Endothelial cell (in vitro differentiated cells): Measurements from ENCODE around the gene ROR2. TPM values are rescaled to one million over a fixed set of nuclear protein-coding genes. Genes with fewer than 3 reads are reported as not detected.

Experiments used
- DNase-seq: peaks from one replicate; pipeline ENCODE4 v3.0.0; 2021; ENCODE audit warnings: low spot score
- H3K27ac Mint-ChIP-seq: one replicate; pipeline ENCODE4 v1.8.0; 2021; ENCODE audit warnings: mixed read lengths, inconsistent platforms; ENCODE audit not compliant: unreplicated experiment
- H3K27me3 Mint-ChIP-seq: one replicate; pipeline ENCODE4 v1.8.0; 2021; ENCODE audit warnings: mild to moderate bottlenecking, moderate library complexity, mixed read lengths, inconsistent platforms; ENCODE audit not compliant: unreplicated experiment
- H3K36me3 Mint-ChIP-seq: one replicate; pipeline ENCODE4 v1.8.0; 2021; ENCODE audit warnings: mild to moderate bottlenecking, low read depth, mixed read lengths, inconsistent platforms; ENCODE audit not compliant: unreplicated experiment
- H3K4me1 Mint-ChIP-seq: one replicate; pipeline ENCODE4 v1.8.0; 2021; ENCODE audit warnings: mild to moderate bottlenecking, mixed read lengths, inconsistent platforms; ENCODE audit not compliant: unreplicated experiment
- H3K4me3 Mint-ChIP-seq: one replicate; pipeline ENCODE4 v1.8.0; 2021; ENCODE audit warnings: mild to moderate bottlenecking, mixed read lengths, inconsistent platforms; ENCODE audit not compliant: unreplicated experiment
- H3K9me3 Mint-ChIP-seq: one replicate; pipeline ENCODE4 v1.8.0; 2021; ENCODE audit warnings: mixed read lengths, inconsistent platforms; ENCODE audit not compliant: unreplicated experiment
- total RNA-seq: library from RNA; stranded (reverse); fragmentation: NEBNext Ultra II Directional; extraction: Animal tissue kit (Norgen Biotek cat#: 25700); gene quantifications from one replicate; pipeline ENCODE4 v1.2.1, GENCODE V29; 2021; ENCODE audit not compliant: unreplicated experiment
- TF ChIP-seq, protein P1 (sequence below): fragments of 200-600 bp; sonication (generic); IDR thresholded peaks from one replicate; pipeline ENCODE4 v1.5.0; 2021; ENCODE audit warnings: antibody characterized with exemption; ENCODE audit not compliant: unreplicated experiment

Gene ROR2
- total RNA-seq, 1 donor from 2014 or later: 3.5 TPM

DNA sequence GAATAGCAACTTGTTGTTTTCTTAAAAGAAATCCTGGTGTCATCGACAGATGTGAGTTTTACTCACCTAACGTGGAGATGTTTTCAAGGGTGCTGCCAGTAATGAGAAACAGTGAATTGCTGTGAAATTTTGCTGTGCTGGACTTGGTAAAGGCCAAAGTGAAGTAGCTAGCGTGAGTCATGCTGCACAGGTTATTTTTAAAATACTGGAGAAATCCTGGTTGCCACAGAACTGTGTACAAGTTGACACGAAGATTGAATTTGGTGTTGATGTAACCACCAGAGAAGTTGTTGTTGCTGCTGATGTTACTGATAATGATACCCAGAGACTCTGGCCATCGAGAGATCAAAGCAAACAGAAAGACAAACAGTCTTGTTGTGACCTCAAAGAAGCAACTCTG lies 338.4 kb downstream of the ROR2 start:
- Mint-ChIP-seq H3K27me3 (peaks cover 1% of the 10 kb centered on the region), H3K27ac (no peak overlapping the region)

DNA sequence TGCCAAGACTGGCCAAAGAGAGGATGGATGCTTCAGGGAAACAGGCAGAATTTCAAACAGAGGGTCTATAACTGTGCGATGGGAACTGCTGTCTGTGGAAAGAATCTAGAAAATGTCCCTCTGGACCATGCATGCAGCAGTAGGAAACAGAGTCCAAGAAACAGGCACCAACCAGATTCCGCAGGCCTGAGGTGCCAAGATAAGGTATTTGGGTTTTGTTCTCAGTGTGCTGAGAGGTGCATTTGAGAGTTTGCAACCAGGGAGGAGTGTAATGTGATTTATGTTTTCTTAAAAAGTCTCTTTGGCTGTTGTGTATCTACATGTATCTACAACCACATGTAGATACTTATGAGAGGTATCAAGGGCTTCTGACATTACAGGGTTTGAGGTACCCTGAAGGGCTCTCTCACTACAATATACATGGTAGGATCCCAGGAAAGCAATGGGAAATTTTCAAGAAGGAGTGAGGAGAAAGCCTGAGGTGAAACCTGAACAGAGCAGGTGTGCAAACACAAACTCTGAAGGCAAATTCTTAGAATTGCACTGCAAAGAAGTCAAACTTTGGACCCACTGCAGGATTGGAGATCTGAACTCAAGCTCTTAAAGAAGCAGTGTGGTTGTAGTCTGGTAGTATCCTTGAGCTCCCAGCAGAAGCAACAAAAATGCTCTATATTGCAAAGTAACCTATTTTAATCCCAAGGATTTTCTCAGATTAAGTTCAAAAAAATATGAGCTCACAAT lies 343.6 kb downstream of the ROR2 start:
- Mint-ChIP-seq H3K27me3 (no peaks in the 10 kb centered on the region), H3K4me3 (no peak overlapping the region), H3K9me3 (no peaks in the 10 kb centered on the region), H3K4me1 (no peaks in the 10 kb centered on the region), H3K36me3 (no peaks in the 10 kb centered on the region), H3K27ac (no peak overlapping the region)
- TF ChIP-seq, protein P1, sequence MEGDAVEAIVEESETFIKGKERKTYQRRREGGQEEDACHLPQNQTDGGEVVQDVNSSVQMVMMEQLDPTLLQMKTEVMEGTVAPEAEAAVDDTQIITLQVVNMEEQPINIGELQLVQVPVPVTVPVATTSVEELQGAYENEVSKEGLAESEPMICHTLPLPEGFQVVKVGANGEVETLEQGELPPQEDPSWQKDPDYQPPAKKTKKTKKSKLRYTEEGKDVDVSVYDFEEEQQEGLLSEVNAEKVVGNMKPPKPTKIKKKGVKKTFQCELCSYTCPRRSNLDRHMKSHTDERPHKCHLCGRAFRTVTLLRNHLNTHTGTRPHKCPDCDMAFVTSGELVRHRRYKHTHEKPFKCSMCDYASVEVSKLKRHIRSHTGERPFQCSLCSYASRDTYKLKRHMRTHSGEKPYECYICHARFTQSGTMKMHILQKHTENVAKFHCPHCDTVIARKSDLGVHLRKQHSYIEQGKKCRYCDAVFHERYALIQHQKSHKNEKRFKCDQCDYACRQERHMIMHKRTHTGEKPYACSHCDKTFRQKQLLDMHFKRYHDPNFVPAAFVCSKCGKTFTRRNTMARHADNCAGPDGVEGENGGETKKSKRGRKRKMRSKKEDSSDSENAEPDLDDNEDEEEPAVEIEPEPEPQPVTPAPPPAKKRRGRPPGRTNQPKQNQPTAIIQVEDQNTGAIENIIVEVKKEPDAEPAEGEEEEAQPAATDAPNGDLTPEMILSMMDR: no peak
- no peak for DNase-seq

More for the DNA sequence above, 338.4 kb downstream of the ROR2 start:
- no peaks in the 10 kb centered on the region for H3K9me3 Mint-ChIP-seq
- no peaks in the 10 kb centered on the region for H3K36me3 Mint-ChIP-seq
- H3K4me1 Mint-ChIP-seq: peaks cover 2% of the 10 kb centered on the region
- no peak for DNase-seq
- H3K4me3 Mint-ChIP-seq: no peak overlapping the region
- TF ChIP-seq, protein P1: no peak

DNA sequence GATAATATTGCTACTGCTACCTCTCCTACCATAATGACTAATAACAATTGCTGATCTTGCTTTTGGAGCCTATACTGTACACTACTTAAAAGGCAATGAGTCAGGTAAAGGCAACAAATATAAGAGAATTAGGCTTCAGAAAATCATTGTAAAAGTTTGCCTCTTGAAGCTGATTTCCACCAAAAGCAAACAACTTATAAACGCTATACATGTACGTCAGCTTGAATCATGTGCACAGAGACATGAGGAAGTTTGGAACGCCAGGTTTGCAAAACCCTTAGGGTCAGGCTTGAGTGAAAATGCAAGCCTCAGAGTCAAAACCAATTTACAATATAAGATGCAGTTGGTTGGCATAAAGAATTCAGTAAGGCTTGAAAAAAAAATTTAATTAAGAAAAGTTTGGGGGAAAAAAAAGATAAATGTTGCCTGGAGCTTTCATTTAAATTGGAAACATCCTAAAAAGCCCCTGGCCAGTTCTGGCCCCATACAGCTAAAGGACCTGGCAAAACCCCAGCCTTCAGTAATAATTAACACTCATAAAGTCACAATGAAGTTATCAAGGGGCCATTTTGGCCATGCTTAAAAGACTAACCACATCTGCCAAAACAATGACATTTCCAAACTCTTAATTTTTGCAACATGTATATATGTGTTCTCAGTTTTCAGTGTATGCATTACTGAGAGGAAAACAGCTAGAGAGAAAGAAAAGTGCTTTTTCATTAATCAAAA lies 345.4 kb downstream of the ROR2 start:
- H3K4me1 Mint-ChIP-seq: no peaks in the 10 kb centered on the region
- H3K27me3 Mint-ChIP-seq: no peaks in the 10 kb centered on the region
- no peak overlapping the region for H3K27ac Mint-ChIP-seq
- H3K4me3 Mint-ChIP-seq: no peak overlapping the region
- no peaks in the 10 kb centered on the region for H3K36me3 Mint-ChIP-seq
- TF ChIP-seq, protein P1: no peak
- DNase-seq: no peak
- no peaks in the 10 kb centered on the region for H3K9me3 Mint-ChIP-seq

DNA sequence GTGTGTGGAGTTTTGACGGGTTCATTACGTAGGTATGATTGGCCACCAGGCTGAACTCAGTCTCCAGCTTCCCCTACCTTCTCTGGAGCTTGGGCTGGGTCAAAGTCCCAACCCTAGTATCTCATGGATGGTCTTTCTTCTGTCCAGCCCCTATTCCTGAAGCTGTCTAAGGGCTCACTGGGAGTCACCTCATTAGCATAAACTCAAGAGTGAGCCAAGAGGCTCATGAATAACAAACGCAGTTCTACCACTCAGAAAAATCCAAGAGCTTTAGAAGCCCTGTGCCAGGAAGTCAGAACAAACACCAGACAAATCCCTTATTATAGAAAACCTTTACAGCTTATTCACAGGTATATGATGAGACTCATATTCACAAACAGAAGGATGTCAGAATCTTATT lies 346.1 kb downstream of the ROR2 start:
- H3K27ac Mint-ChIP-seq: no peak overlapping the region
- TF ChIP-seq, protein P1: no peak
- DNase-seq: no peak
- no peak overlapping the region for H3K4me3 Mint-ChIP-seq
- H3K9me3 Mint-ChIP-seq: no peaks in the 10 kb centered on the region
- H3K27me3 Mint-ChIP-seq: no peaks in the 10 kb centered on the region
- no peaks in the 10 kb centered on the region for H3K4me1 Mint-ChIP-seq
- H3K36me3 Mint-ChIP-seq: no peaks in the 10 kb centered on the region

DNA sequence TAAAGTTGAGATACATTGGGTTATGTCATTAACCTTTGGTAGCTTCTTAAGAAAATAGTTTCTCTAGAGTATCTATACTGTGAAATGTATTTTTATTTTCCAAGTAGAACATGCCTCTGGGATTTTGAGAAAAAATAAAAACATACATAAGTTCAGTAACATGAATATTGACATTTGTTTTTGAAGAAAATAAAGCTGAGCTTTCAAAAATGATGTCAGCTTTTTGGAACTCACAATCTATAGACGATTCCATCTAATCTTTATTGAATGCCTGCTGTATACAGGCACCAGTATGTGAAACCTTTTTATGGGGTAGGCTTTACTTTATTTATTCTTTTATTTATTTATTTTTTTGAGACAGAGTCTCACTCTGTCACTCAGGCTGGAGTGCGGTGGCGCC lies 350.5 kb downstream of the ROR2 start:
- no peak for DNase-seq
- Mint-ChIP-seq H3K9me3 (no peaks in the 10 kb centered on the region), H3K4me1 (no peaks in the 10 kb centered on the region), H3K27me3 (no peaks in the 10 kb centered on the region), H3K36me3 (no peaks in the 10 kb centered on the region), H3K27ac (no peak overlapping the region), H3K4me3 (no peak overlapping the region)
- TF ChIP-seq, protein P1: no peak
